Astrocyte (in vitro differentiated cells and primary cell): ENCODE results near the gene ZNF668. TPM values are rescaled to one million over a fixed set of nuclear protein-coding genes. Genes with fewer than 3 reads are reported as not detected.
"Not testable (repeated sequence)": the region's sequence is repeated elsewhere in the genome, so short reads cannot be mapped to it uniquely, and the experiment has no call there.

Source experiments
- DNase-seq: peaks from one replicate; pipeline ENCODE4 v3.0.0-alpha.2; 2010; ENCODE audit warnings: low read depth
- FAIRE-seq: peaks from 2 replicates; lab custom pipeline; 2011; peaks lifted over from hg19 to GRCh38; lab: Jason Lieb, UNC
- H2AFZ ChIP-seq: 2 replicates; pipeline ENCODE4 v1.6.0; 2012; ENCODE audit warnings: low read depth, low read length, inconsistent platforms
- H3K27ac ChIP-seq: 2 replicates; pipeline ENCODE4 v1.5.1; 2011; ENCODE audit warnings: low read depth, low read length, inconsistent platforms
- H3K27me3 ChIP-seq: 2 replicates; pipeline ENCODE4 v1.6.0; 2011; ENCODE audit warnings: low read length, inconsistent platforms; ENCODE audit not compliant: insufficient read depth
- H3K36me3 ChIP-seq: 2 replicates; pipeline ENCODE4 v1.5.1; 2011; ENCODE audit warnings: low read length, inconsistent platforms; ENCODE audit not compliant: insufficient read depth
- H3K4me1 ChIP-seq: 2 replicates; pipeline ENCODE4 v1.5.1; 2011; ENCODE audit warnings: low read length, inconsistent platforms; ENCODE audit not compliant: insufficient read depth
- H3K4me2 ChIP-seq: 2 replicates; pipeline ENCODE4 v1.6.0; 2012; ENCODE audit warnings: low read length, inconsistent platforms
- H3K4me3 ChIP-seq: 2 replicates; pipeline ENCODE4 v1.5.1; 2011; ENCODE audit warnings: low read depth, mild to moderate bottlenecking, low read length, inconsistent platforms; ENCODE audit not compliant: insufficient read depth
- H3K79me2 ChIP-seq: 2 replicates; pipeline ENCODE4 v1.6.0; 2012; ENCODE audit warnings: mild to moderate bottlenecking, low read length, inconsistent platforms; ENCODE audit not compliant: insufficient read depth
- H3K9ac ChIP-seq: 2 replicates; pipeline ENCODE4 v1.6.0; 2012; ENCODE audit warnings: mild to moderate bottlenecking, low read length, inconsistent platforms
- H3K9me3 ChIP-seq: 2 replicates; pipeline ENCODE4 v1.5.1; 2012; ENCODE audit warnings: low read depth, mild to moderate bottlenecking, low read length, inconsistent platforms; ENCODE audit not compliant: insufficient read depth
- H4K20me1 ChIP-seq: 2 replicates; pipeline ENCODE4 v1.6.0; 2012; ENCODE audit warnings: low read length, inconsistent platforms; ENCODE audit not compliant: insufficient read depth
- H3K27ac Mint-ChIP-seq: one replicate; pipeline ENCODE4 v1.8.0; 2021; ENCODE audit warnings: mild to moderate bottlenecking, mixed read lengths; ENCODE audit not compliant: unreplicated experiment
- H3K27me3 Mint-ChIP-seq: one replicate; pipeline ENCODE4 v1.8.0; 2021; ENCODE audit warnings: low read depth, mixed read lengths; ENCODE audit not compliant: unreplicated experiment
- H3K36me3 Mint-ChIP-seq: one replicate; pipeline ENCODE4 v1.8.0; 2021; ENCODE audit warnings: low read depth, mixed read lengths; ENCODE audit not compliant: unreplicated experiment
- H3K4me1 Mint-ChIP-seq: one replicate; pipeline ENCODE4 v1.8.0; 2021; ENCODE audit warnings: low read depth, mixed read lengths; ENCODE audit not compliant: unreplicated experiment
- H3K4me3 Mint-ChIP-seq: one replicate; pipeline ENCODE4 v1.8.0; 2021; ENCODE audit warnings: mild to moderate bottlenecking, moderate library complexity, mixed read lengths; ENCODE audit not compliant: unreplicated experiment
- H3K9me3 Mint-ChIP-seq: one replicate; pipeline ENCODE4 v1.8.0; 2021; ENCODE audit warnings: mild to moderate bottlenecking, mixed read lengths; ENCODE audit not compliant: unreplicated experiment
- CTCF ChIP-seq: IDR thresholded peaks from 2 replicates; pipeline ENCODE4 v1.5.1; 2011; ENCODE audit warnings: low read depth, mild to moderate bottlenecking, inconsistent platforms, low read length, moderate library complexity; ENCODE audit not compliant: insufficient read depth
- EZH2 ChIP-seq: IDR thresholded peaks from 2 replicates; pipeline ENCODE4 v1.6.1; 2012; ENCODE audit warnings: mild to moderate bottlenecking, low read length, inconsistent platforms; ENCODE audit not compliant: insufficient read depth
- total RNA-seq: library from RNA; stranded (reverse); gene quantifications from 2 replicates; pipeline ENCODE4 v1.2.1, GENCODE V29; 2021

The ZNF668 gene
- total RNA-seq, 1 donor from 2014 or later = 21.6 TPM

GRCh38 chr16:31016018-31016417 is 58.0 kb downstream of the ZNF668 start:
- FAIRE-seq (no peak), DNase-seq (no peak)
- peaks cover 1% of the 10 kb centered on the region for H3K4me1 Mint-ChIP-seq
- no peak overlapping the region for H3K4me3 Mint-ChIP-seq
- Histone ChIP-seq H3K27ac (no peak overlapping the region), H3K79me2 (no peaks in the 10 kb centered on the region), H3K4me3 (no peak overlapping the region), H3K9me3 (no peaks in the 10 kb centered on the region), H3K9ac (no peak overlapping the region), H3K4me1 (peaks cover 2% of the 10 kb centered on the region), H3K4me2 (no peak overlapping the region), H3K36me3 (no peaks in the 10 kb centered on the region), H2AFZ (no peak overlapping the region), H4K20me1 (no peaks in the 10 kb centered on the region), H3K27me3 (no peaks in the 10 kb centered on the region)
- no peak overlapping the region for H3K27ac Mint-ChIP-seq
- TF ChIP-seq EZH2 (no peak), CTCF (no peak)
- peaks cover 26% of the 10 kb centered on the region for H3K27me3 Mint-ChIP-seq
- no peaks in the 10 kb centered on the region for H3K9me3 Mint-ChIP-seq
- no peaks in the 10 kb centered on the region for H3K36me3 Mint-ChIP-seq

- not testable (repeated sequence) for FAIRE-seq
Measured at GRCh38 chr16:31013292-31013691, 60.7 kb downstream of the ZNF668 start.

GRCh38 chr16:31011815-31012214 is 62.2 kb downstream of the ZNF668 start:
- H3K4me2 ChIP-seq, H3K36me3 ChIP-seq, H3K4me3 ChIP-seq, H3K27ac ChIP-seq, H3K27me3 ChIP-seq, H3K36me3 Mint-ChIP-seq, H3K27ac Mint-ChIP-seq, H2AFZ ChIP-seq, H3K9me3 Mint-ChIP-seq, FAIRE-seq, H4K20me1 ChIP-seq, H3K9ac ChIP-seq, H3K9me3 ChIP-seq, DNase-seq: not testable (repeated sequence)
- H3K27me3 Mint-ChIP-seq = peaks cover 26% of the 10 kb centered on the region
- H3K4me1 Mint-ChIP-seq = peaks cover 21% of the 10 kb centered on the region
- H3K4me1 ChIP-seq = peaks cover 31% of the 10 kb centered on the region
- H3K79me2 ChIP-seq = peaks cover 28% of the 10 kb centered on the region
- H3K4me3 Mint-ChIP-seq = peak overlapping the region; percentile 85

More at GRCh38 chr16:31013292-31013691, 60.7 kb downstream of the ZNF668 start:
- H3K27me3 Mint-ChIP-seq = peaks cover 26% of the 10 kb centered on the region
- H3K4me2 ChIP-seq, H3K36me3 Mint-ChIP-seq, DNase-seq, H3K4me3 ChIP-seq, H3K9me3 Mint-ChIP-seq, H3K9me3 ChIP-seq, H3K27ac ChIP-seq, H3K9ac ChIP-seq, H3K27me3 ChIP-seq, H3K36me3 ChIP-seq, H3K4me3 Mint-ChIP-seq, H3K27ac Mint-ChIP-seq, H2AFZ ChIP-seq, H4K20me1 ChIP-seq: not testable (repeated sequence)
- peaks cover 15% of the 10 kb centered on the region for H3K4me1 Mint-ChIP-seq
- Histone ChIP-seq H3K4me1 (peaks cover 20% of the 10 kb centered on the region), H3K79me2 (peaks cover 19% of the 10 kb centered on the region)

Other genes starting within 250 kb of the ZNF668 start
- 37.7 and 40.7 TPM in 2 replicates for gene BCL7C, start 180.2 kb downstream of the ZNF668 start, total RNA-seq
- gene CTF1, start 177.6 kb downstream of the ZNF668 start, total RNA-seq = 5.2 and 5.9 TPM in 2 replicates
- gene FBXL19, start 150.7 kb downstream of the ZNF668 start, total RNA-seq = 42.3 and 42.5 TPM in 2 replicates
- 21.1 and 22.6 TPM in 2 replicates for gene ORAI3, start 125.2 kb downstream of the ZNF668 start, total RNA-seq
- 15.4 and 18.7 TPM in 2 replicates for gene SETD1A, start 116.5 kb downstream of the ZNF668 start, total RNA-seq
- gene HSD3B7, start 89.0 kb downstream of the ZNF668 start, total RNA-seq = 8.3 and 9.0 TPM in 2 replicates
- 10.7 and 11.0 TPM in 2 replicates for gene STX1B, start 63.6 kb downstream of the ZNF668 start, total RNA-seq
- gene STX4, start 40.7 kb downstream of the ZNF668 start, total RNA-seq = 54.9 and 56.0 TPM in 2 replicates
- 16.5 and 17.2 TPM in 2 replicates for gene ZNF646, start 182 bp upstream of the ZNF668 start, total RNA-seq
- 3.4 and 7.1 TPM in 2 replicates for gene PRSS53, start 14.7 kb upstream of the ZNF668 start, total RNA-seq
- gene VKORC1, start 20.6 kb upstream of the ZNF668 start, total RNA-seq = 133 and 156 TPM in 2 replicates
- gene BCKDK, start 34.1 kb upstream of the ZNF668 start, total RNA-seq = 44.9 and 47.7 TPM in 2 replicates
- 27.3 and 33.5 TPM in 2 replicates for gene KAT8, start 43.4 kb upstream of the ZNF668 start, total RNA-seq
- gene PRSS8, start 61.5 kb upstream of the ZNF668 start, total RNA-seq = 3.9 and 9.5 TPM in 2 replicates
- gene PRSS36, start 75.8 kb upstream of the ZNF668 start, total RNA-seq = 0.19 and 0.41 TPM in 2 replicates
- gene FUS, start 105.9 kb upstream of the ZNF668 start, total RNA-seq = 250 and 309 TPM in 2 replicates
- gene PYCARD, start 128.5 kb upstream of the ZNF668 start, total RNA-seq = 7.3 and 9.0 TPM in 2 replicates
- gene TRIM72, start 139.9 kb upstream of the ZNF668 start, total RNA-seq = not detected in 2 replicates
- gene PYDC1, start 142.9 kb upstream of the ZNF668 start, total RNA-seq = not detected in 2 replicates
- 0.20 TPM in 1 of 2 replicates, not detected in the other for gene ITGAM, start 185.7 kb upstream of the ZNF668 start, total RNA-seq